Measurements from ENCODE around the gene IL19. TPM values are rescaled to one million over a fixed set of nuclear protein-coding genes. Genes with fewer than 3 reads are reported as not detected.
"Not testable (repeated sequence)": the region's sequence is repeated elsewhere in the genome, so short reads cannot be mapped to it uniquely, and the experiment has no call there.

IL19 gene
- total RNA-seq, 1 experiment from 2014 or later, result not detected

GRCh38 chr1:206739411-206740076, 31.0 kb upstream of the IL19 start:
- peak; percentile 40 for DNase-seq (ENCODE audit: low read depth)

- DNase-seq (ENCODE audit: low read depth), result no peak
Observed at GRCh38 chr1:206741142-206741701, 29.4 kb upstream of the IL19 start.

- no peak for DNase-seq (ENCODE audit: low read depth)
Observed at GRCh38 chr1:206742719-206743383, 27.7 kb upstream of the IL19 start.

- peak; percentile 48 for DNase-seq (ENCODE audit: low read depth)
Observed at GRCh38 chr1:206744683-206745082, 25.9 kb upstream of the IL19 start.

GRCh38 chr1:206745301-206745700, 25.3 kb upstream of the IL19 start:
- no peak for DNase-seq (ENCODE audit: low read depth)

- DNase-seq (ENCODE audit: low read depth), result no peak
Observed at GRCh38 chr1:206748348-206749030, 22.1 kb upstream of the IL19 start.

GRCh38 chr1:206751891-206752290, 18.7 kb upstream of the IL19 start:
- no peak for DNase-seq (ENCODE audit: low read depth)

- DNase-seq (ENCODE audit: low read depth), result no peak
Observed at GRCh38 chr1:206752481-206752880, 18.1 kb upstream of the IL19 start.

- peak; percentile 52 for DNase-seq (ENCODE audit: low read depth)
Observed at GRCh38 chr1:206753141-206753540, 17.4 kb upstream of the IL19 start.

- peak; percentile 49 for DNase-seq (ENCODE audit: low read depth)
Observed at GRCh38 chr1:206754011-206754410, 16.6 kb upstream of the IL19 start.

- DNase-seq (ENCODE audit: low read depth), result no peak
Observed at GRCh38 chr1:206757524-206758266, 12.9 kb upstream of the IL19 start.

GRCh38 chr1:206760590-206760989, 10.0 kb upstream of the IL19 start:
- DNase-seq (ENCODE audit: low read depth), result no peak

- no peak for DNase-seq (ENCODE audit: low read depth)
Observed at GRCh38 chr1:206761159-206761768, 9.3 kb upstream of the IL19 start.

GRCh38 chr1:206762741-206763364, 7.7 kb upstream of the IL19 start:
- not testable (repeated sequence) for DNase-seq (ENCODE audit: low read depth)

GRCh38 chr1:206765771-206766170, 4.8 kb upstream of the IL19 start:
- DNase-seq (ENCODE audit: low read depth), result not testable (repeated sequence)

- peak; percentile 93 for DNase-seq (ENCODE audit: low read depth)
Observed at GRCh38 chr1:206766251-206766856, 4.2 kb upstream of the IL19 start.

GRCh38 chr1:206768472-206769303, 1.9 kb upstream of the IL19 start:
- DNase-seq (ENCODE audit: low read depth), result no peak

GRCh38 chr1:206769304-206769731, 1.3 kb upstream of the IL19 start:
- no peak for DNase-seq (ENCODE audit: low read depth)

- DNase-seq (ENCODE audit: low read depth), result no peak
Observed at GRCh38 chr1:206771338-206771692, 742 bp downstream of the IL19 start.
